Measurements from ENCODE around the gene TMEM131L.
"Not testable (repeated sequence)": the region's sequence is repeated elsewhere in the genome, so short reads cannot be mapped to it uniquely, and the experiment has no call there.

Gene TMEM131L, protein sequence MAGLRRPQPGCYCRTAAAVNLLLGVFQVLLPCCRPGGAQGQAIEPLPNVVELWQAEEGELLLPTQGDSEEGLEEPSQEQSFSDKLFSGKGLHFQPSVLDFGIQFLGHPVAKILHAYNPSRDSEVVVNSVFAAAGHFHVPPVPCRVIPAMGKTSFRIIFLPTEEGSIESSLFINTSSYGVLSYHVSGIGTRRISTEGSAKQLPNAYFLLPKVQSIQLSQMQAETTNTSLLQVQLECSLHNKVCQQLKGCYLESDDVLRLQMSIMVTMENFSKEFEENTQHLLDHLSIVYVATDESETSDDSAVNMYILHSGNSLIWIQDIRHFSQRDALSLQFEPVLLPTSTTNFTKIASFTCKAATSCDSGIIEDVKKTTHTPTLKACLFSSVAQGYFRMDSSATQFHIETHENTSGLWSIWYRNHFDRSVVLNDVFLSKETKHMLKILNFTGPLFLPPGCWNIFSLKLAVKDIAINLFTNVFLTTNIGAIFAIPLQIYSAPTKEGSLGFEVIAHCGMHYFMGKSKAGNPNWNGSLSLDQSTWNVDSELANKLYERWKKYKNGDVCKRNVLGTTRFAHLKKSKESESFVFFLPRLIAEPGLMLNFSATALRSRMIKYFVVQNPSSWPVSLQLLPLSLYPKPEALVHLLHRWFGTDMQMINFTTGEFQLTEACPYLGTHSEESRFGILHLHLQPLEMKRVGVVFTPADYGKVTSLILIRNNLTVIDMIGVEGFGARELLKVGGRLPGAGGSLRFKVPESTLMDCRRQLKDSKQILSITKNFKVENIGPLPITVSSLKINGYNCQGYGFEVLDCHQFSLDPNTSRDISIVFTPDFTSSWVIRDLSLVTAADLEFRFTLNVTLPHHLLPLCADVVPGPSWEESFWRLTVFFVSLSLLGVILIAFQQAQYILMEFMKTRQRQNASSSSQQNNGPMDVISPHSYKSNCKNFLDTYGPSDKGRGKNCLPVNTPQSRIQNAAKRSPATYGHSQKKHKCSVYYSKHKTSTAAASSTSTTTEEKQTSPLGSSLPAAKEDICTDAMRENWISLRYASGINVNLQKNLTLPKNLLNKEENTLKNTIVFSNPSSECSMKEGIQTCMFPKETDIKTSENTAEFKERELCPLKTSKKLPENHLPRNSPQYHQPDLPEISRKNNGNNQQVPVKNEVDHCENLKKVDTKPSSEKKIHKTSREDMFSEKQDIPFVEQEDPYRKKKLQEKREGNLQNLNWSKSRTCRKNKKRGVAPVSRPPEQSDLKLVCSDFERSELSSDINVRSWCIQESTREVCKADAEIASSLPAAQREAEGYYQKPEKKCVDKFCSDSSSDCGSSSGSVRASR (N-terminal part only)

DNA sequence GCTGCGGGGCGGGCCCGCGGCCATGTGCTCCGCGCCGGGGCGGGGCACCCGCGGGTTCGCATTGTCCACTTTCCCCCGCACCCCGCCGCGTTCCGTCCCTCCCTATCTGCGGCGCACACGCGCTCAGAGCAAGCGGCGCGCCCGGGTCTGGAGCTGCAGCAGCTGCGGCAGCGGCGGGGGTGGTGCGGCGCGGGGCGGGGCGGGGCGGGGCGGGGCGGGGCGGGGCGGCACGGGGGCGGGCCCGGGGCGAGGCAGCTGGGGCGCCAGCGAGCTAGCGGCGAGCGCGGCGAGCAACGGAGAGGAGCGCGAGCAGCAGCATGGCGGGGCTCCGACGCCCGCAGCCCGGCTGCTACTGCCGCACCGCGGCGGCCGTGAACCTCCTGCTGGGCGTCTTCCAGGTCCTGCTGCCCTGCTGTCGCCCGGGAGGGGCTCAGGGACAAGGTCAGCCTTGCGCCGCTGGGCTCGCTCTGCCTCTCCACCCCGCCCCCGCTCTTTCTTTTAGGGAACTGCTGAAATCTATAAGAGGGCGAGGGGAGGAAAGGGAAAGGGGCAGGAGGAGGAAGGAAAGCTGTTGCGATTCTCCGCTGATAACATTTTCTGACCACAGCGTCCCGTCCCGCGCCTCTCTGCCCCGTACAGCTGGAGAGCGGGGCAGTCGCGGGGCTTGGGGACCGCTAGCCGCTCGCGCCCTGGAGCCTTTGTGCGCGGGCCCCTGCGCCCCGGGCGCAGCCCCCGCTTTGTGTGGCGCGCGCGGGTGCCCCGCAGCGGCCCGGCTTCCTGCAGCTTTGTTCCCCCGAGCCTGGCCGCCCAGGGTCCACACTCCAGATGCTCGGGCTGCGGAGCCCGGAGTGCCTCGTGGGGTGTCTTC is at the start of gene TMEM131L:
Gene TMEM131L (plus strand): TSS at position 280 of the 868 bp plus-strand sequence. CDS start 38 bp downstream, at position 318.
- H3K4me3 ChIP-seq: peak within 1 kb of the TSS; percentile 96 to 99
- peak within 1 kb of the TSS; percentile 92 to 95 for H3K27ac ChIP-seq
- intact Hi-C loops (cut with DNase I; ENCODE audit: low total_unique reads): loop anchor here (5.0 kb wide), 1 partner anchor 106 kb away; no protein-coding TSS in a partner anchor
- no peaks in the 10 kb centered on the region for H3K27me3 ChIP-seq
- TF ChIP-seq, protein P1, sequence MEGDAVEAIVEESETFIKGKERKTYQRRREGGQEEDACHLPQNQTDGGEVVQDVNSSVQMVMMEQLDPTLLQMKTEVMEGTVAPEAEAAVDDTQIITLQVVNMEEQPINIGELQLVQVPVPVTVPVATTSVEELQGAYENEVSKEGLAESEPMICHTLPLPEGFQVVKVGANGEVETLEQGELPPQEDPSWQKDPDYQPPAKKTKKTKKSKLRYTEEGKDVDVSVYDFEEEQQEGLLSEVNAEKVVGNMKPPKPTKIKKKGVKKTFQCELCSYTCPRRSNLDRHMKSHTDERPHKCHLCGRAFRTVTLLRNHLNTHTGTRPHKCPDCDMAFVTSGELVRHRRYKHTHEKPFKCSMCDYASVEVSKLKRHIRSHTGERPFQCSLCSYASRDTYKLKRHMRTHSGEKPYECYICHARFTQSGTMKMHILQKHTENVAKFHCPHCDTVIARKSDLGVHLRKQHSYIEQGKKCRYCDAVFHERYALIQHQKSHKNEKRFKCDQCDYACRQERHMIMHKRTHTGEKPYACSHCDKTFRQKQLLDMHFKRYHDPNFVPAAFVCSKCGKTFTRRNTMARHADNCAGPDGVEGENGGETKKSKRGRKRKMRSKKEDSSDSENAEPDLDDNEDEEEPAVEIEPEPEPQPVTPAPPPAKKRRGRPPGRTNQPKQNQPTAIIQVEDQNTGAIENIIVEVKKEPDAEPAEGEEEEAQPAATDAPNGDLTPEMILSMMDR (IDR thresholded peaks at IDR 0.05): peak in 1 of 2 experiments; percentile 32
- peaks cover 0 to 55% (median 26%) of the 10 kb centered on the region in 4 donors for H3K4me1 ChIP-seq
- H3K9me3 ChIP-seq: no peaks in the 10 kb centered on the region
- H3K36me3 ChIP-seq: no peaks in the 10 kb centered on the region
- peak; percentile 67 to 85 for DNase-seq

DNA sequence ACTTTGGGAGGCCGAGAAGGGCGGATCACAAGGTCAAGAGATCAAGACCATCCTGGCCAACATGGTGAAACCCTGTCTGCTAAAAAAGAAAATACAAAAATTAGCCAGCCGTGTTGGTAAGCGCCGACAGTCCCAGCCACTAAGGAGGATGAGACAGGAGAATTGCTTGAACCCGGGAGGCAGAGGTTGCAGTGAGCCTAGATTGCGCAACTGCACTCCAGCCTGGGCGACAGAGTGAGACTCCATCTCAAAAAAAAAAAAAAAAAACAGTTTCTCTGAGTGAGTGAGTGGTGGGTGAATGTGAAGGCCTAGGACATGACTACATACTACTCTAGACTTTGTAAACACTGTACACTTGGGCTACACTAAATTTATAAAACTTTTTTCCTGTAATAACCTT is 49.7 kb upstream of the TMEM131L start:
- H3K36me3 ChIP-seq; H3K4me1 ChIP-seq; H3K27ac ChIP-seq; H3K9me3 ChIP-seq; H3K27me3 ChIP-seq; DNase-seq; H3K4me3 ChIP-seq; intact Hi-C loops (cut with DNase I; ENCODE audit: low total_unique reads): not testable (repeated sequence)

DNA sequence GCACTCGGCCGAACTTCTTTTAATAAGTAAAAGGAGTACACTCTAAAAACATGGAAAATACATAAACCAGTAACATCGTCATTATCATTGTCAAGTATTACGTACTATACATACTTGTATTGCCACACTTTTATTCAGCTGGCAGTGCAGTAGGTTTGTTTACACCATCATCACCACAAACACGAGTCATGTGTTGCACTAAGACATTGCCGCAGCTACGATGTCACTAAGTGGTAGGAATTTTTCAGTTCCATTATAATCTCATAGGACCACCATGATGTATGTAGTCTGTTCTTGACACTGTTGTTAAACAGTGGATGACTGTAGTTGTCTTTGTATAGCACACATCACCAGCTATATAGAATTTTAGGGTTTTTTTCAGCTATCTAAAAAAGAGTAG is 48.0 kb upstream of the TMEM131L start:
- no peaks in the 10 kb centered on the region for H3K9me3 ChIP-seq
- intact Hi-C loops (cut with DNase I; ENCODE audit: low total_unique reads): no loop called here
- H3K4me1 ChIP-seq: peaks cover 0 to 7% (median 0%) of the 10 kb centered on the region in 4 donors
- no peak overlapping the region for H3K27ac ChIP-seq
- H3K36me3 ChIP-seq: no peaks in the 10 kb centered on the region
- H3K4me3 ChIP-seq: no peak overlapping the region
- DNase-seq: no peak
- no peaks in the 10 kb centered on the region for H3K27me3 ChIP-seq
- TF ChIP-seq, protein P1 (IDR thresholded peaks at IDR 0.05): no peak

DNA sequence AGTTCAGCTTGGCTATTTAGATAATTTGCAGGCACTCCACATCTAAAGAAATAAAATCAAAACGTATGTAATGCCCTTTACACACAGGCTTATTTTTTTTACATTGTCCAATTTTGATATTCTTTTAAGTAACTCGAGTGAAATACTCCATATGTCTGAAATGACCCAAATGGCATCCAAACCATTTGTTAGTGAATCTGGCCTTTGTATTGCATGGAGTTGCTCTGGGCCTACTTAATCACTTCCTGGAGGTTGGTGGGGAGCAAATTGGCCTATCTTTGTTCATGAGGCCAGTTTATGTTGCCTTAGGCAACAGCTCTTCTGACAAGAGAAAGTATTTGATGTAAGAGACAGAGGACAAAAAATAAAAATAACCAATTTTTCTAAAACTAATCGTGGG is 47.6 kb upstream of the TMEM131L start:
- DNase-seq: no peak
- Histone ChIP-seq H3K4me3 (no peak overlapping the region), H3K27me3 (no peaks in the 10 kb centered on the region), H3K27ac (peak overlapping the region in 1 of 2 donors; percentile 7), H3K36me3 (no peaks in the 10 kb centered on the region), H3K4me1 (peaks cover 0 to 7% (median 0%) of the 10 kb centered on the region in 4 donors), H3K9me3 (no peaks in the 10 kb centered on the region)
- intact Hi-C loops (cut with DNase I; ENCODE audit: low total_unique reads): no loop called here
- TF ChIP-seq, protein P1 (IDR thresholded peaks at IDR 0.05): no peak

DNA sequence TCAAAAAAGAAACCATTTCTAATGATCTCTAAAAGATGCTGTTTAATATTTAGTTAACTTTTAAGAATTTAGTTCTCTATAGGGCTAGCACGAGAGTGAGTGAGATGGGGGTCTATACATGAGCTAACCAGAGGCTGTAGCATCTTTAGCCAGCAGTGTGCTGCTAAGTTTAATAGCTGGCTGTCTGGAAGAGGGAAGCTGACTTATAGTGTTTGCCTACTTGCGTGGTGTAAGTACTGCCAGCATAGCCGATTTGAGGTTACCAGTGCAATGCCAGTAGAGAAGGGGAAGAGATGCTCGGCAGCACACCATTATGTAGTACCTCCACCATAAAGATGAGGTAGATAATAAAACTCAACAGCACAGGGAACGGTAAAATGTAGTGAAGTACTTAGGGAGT is 47.1 kb upstream of the TMEM131L start:
- Histone ChIP-seq H3K9me3 (no peaks in the 10 kb centered on the region), H3K4me1 (peaks cover 0 to 7% (median 0%) of the 10 kb centered on the region in 4 donors), H3K4me3 (no peak overlapping the region), H3K27ac (peak overlapping the region in 1 of 2 donors; percentile 7), H3K36me3 (no peaks in the 10 kb centered on the region), H3K27me3 (no peaks in the 10 kb centered on the region)
- intact Hi-C loops (cut with DNase I; ENCODE audit: low total_unique reads): no loop called here
- TF ChIP-seq, protein P1 (IDR thresholded peaks at IDR 0.05): no peak
- DNase-seq: no peak
